GM10847 (cell line): ENCODE results near the gene HLA-DQB1.

Source experiments
- POLR2A ChIP-seq: IDR thresholded peaks from 2 replicates; pipeline ENCODE4 v1.6.1; 2011; ENCODE audit not compliant: insufficient read length; ENCODE audit errors: extremely low read depth

The HLA-DQB1 gene

DNA sequence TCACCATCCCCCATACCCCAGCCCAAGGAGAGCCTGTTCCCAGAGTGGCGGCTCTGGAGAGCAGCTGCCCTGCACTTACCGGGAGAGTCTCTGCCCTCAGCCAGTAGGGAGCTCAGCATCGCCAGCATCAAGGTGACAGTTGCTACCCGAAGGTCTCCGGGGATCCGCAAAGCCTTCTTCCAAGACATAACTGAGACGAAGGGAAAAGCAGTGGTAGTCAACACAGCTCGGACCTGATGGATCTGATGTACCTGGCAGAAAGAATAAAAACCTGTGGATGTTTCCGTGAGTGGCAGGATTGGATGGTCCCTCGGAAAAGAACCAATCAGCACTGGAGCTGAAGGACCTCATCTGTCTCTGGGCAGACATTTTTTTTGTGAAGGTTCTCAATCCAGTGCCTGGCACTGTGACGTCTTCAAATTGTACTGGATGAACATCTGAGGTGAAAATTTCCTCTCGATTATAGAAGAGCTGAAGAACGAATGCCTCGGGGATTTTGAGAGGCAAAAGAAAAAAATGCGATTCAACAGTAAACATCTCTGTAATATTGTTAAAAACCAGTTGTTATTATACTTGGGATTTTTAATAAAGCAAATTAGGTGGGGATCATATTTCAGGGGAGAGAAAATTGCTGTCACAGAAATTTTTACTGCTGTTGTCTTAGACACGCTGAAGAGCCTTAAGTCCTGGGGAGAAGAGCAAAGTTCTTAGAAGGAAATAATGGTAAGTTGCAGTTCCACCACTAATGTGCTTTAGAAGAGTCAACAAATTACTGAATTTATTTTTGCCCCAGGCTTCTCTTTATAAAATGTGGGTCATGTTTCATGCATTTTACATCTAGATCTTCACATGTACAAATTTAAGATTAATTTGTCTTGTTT lies at the start of gene HLA-DQB1:
TSS of gene HLA-DQB1 (minus strand) at position 238 of the 881 bp plus-strand sequence. CDS start at position 188, 50 bp downstream.
- TF ChIP-seq POLR2A, result no peak

DNA sequence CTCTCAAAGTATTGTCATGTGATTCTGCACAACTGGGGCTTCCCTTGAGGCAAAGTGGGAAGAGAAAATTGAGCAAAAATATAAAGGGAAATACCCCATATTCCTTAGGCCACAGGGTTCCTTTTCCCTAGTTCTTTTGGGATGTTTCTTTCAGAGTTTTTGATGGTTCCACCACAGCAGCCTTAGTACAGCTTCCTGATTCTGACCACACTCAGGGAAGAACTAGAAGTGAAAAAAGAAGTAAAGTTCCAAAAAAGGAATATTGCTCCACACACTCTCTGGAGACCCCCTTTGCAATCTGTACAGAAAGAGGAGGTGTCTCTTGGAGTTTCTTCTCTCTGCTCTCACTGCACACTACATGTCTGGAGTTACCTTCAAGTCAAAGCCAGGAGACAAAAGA lies 46.8 kb upstream of the HLA-DQB1 start:
- no peak for TF ChIP-seq POLR2A

- TF ChIP-seq POLR2A, result no peak
Observed at GRCh38 chr6:32709625-32710024, 43.2 kb upstream of the HLA-DQB1 start.

DNA sequence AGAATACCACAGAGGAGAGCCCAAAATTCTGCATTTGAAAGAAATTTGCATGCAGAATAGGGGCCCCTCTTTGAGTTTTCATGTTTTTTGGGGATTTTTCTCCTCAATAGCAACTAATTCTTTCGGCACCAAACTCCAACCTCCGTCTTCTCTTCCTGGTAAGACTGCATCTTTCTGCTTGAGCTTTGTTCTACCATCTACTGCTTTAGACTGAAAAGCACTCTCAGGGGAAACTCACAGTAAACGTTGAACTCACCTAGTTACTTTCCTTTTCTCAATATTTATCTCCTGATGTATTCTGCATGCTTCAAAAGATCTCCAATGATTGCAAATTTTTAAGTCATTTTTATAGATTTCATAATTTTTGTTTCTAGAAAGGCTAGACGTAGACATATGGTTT lies 36.9 kb upstream of the HLA-DQB1 start:
- TF ChIP-seq POLR2A, result no peak

GRCh38 chr6:32700391-32701040 lies 34.1 kb upstream of the HLA-DQB1 start:
- no peak for TF ChIP-seq POLR2A

DNA sequence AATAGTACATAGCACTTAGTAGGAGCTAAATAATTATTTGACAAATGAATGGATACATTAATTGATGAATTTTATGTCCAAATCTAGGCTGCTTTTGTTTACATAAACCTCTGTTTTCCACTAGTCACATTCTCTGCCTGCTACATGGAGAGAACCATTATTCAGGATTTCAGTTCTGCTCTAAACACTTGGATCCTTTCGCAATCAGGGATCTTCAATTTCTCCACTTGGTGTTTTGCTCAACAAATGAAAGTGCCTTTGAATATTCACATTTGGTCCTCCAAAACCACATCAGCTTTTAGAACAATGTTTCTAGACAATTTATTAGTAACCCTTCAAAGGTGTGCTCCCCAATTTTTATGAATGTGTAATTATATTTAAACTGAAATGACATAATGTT lies 30.6 kb upstream of the HLA-DQB1 start:
- no peak for TF ChIP-seq POLR2A

DNA sequence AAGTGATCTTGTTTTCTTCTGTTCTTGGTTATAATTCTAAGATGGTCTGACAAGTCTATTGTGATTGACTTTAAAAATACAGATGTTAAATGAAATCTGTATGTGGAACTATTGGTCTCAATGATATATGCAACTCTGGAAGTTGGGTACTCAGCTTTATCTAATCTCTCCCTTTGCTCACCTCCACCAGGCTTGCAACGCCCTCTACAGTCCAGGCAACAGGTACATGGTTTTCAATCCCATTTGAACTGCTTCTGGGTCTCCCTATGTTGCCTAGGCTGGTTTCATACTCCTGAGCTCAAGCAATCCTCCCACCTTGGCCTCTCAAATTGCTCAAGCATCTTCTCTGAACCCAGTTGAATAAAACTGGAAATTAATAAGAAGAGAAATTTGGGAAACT lies 25.6 kb upstream of the HLA-DQB1 start:
- TF ChIP-seq POLR2A, result no peak

GRCh38 chr6:32689531-32690501 lies 23.4 kb upstream of the HLA-DQB1 start:
- TF ChIP-seq POLR2A, result no peak

DNA sequence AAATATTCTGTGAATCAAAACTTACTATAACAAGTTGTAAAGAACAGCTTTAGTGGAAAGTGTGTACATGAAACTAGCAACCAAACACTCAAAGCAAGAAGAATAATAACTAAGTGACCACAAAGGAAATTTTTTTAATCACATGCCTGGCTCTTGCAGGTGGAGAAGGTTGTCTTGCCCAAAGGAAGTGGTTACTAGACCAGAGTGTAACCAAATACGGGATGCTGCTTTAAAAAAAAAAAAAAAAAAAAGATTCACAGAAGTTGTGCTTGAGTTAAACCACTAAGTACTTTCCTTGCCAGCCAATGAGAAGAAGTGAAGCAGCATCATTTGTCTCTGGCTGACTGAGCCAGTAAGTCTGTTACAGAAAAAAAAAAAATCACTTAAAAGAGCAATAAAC lies 19.1 kb upstream of the HLA-DQB1 start:
- no peak for TF ChIP-seq POLR2A

DNA sequence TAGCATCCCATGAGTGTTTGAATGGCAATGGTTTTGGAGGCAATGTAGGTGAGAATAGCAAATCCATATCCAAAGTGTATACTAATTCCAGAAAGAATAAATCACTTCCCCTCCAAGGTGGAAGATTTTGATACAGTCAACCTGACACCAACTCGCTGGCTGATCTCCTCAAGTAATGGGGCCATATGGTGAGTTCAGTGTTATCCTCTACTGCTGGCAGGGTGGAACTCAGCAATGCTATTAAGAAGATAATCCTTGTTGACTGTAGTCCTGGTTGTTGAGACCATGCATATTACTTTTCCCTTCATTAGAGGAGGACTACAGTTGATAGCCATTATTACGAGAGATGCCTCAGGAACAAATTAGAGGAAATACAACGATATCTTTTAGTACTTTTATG lies 17.8 kb upstream of the HLA-DQB1 start:
- no peak for TF ChIP-seq POLR2A

DNA sequence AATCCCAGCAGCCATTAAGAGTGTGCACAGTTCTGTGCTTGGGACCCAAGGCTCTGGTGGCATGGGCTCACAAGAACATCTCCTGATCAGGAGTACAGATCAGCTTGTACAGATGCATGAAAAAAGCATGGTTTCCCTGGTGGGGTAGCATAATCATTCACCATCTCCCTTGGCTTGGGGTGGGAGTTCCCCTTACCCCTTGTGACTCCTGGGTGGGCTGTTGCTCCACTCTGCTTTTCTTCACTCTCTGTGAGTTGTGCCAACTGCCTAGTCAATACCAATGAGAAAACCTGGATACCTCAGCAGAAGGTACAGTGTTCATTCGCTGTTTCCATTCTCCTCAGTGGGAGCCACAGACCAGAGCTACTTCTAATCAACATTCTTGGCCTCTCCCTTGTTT lies 13.6 kb upstream of the HLA-DQB1 start:
- TF ChIP-seq POLR2A, result no peak

DNA sequence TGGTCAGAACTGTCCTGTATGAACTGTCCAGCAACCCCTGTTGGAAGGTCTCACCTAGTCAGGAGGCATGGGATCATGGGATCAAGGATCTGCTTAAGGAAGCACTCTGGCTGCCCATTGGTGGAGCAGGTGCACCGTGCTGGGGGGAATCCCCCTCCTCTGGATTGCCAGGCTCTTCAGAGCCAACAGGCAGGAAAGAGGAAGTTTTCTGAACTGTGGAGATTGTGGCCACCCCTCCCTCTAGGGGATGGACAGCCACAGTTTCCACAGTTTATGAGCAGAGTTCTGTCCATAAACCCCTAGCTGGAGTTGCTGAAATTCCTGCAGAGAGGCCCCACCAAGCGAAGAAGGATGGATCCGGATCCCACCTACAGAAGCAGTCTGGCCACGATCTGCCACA lies 13.0 kb upstream of the HLA-DQB1 start:
- TF ChIP-seq POLR2A, result no peak

DNA sequence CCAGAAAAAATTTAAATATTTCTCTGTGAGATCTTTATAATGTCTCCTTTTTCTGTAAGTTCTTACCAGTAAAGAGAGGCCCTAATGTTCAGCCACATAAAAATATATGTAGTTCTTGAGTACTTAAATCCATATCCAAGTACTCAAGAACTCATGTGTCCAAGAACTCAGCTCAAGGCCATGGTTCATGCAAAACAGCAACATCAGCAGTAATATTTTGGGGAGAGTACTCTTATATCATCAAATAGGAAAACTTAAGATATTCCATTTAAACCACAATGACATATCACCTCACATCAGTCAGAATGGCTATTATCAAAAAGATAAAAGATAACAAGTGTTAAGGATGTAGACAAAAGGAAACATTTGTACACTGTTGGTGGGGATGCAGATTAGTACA lies 3.4 kb upstream of the HLA-DQB1 start:
- TF ChIP-seq POLR2A, result no peak

- no peak for TF ChIP-seq POLR2A
Observed at GRCh38 chr6:32669240-32669639, 2.8 kb upstream of the HLA-DQB1 start.

DNA sequence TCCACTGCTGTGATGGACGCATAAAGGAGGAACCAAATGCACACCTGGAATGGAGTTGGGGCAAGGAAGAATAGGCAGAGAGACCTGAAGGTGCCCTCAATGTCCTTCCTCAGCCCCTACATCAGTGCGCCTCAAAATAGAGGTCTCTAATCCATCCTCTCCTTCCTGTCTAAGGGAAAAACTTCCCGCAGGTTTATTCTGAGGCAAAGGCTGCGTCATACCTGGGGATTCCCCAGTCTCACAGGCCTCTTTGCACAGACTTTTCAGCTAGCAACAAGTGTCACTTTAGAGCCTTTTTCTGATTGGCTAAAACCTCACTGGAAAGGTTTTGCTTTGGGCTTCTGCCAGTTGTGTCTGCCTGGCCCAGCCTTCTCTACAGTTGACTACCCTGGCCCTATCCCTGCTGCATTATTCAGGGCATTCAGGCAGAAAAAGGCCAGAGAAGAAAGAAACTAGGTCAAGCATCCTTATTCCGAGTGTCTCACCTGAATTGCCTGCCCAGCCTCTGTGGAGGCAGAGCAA lies 1.8 kb upstream of the HLA-DQB1 start:
- TF ChIP-seq POLR2A, result no peak

GRCh38 chr6:32665661-32666060 lies 796 bp downstream of the HLA-DQB1 start:
- no peak for TF ChIP-seq POLR2A
